HEK293 (cell line): ENCODE results near the gene CACNA1E.

ENCODE experiments used
- CTCF ChIA-PET: fragments of 350-600 bp; formaldehyde crosslinking; extraction: SDS; loops from one replicate; lab custom pipeline; 2021; ENCODE audit warnings: antibody characterized with exemption; lab: Yijun Ruan, JAX
- POLR2A ChIA-PET: fragments of 300-600 bp; formaldehyde crosslinking; extraction: SDS; loops from one replicate; lab custom pipeline; 2020; ENCODE audit warnings: antibody characterized with exemption, inconsistent platforms; lab: Yijun Ruan, JAX
- H3K27ac ChIP-seq: fragments of 200-500 bp; sonication (Bioruptor generic); 2 replicates; pipeline ENCODE4 v1.5.1; 2014; ENCODE audit warnings: low read depth, low read length, control low read depth, inconsistent platforms; ENCODE audit errors: extremely low read depth
- H3K36me3 ChIP-seq, 2 experiments: fragments of 200-500 bp in 1 of 2; sonication (Bioruptor generic) in 1 of 2; 1 replicate in 1 of 2; 2 replicates in 1 of 2; pipeline ENCODE4 v1.5.1; 2014 to 2017; ENCODE audit warnings: inconsistent platforms in 2 of 2, low read length in 2 of 2; ENCODE audit not compliant: control insufficient read depth in 2 of 2, insufficient read depth in 1 of 2
- H3K4me1 ChIP-seq: fragments of 200-500 bp; sonication (Bioruptor generic); 2 replicates; pipeline ENCODE4 v1.5.1; 2014; ENCODE audit warnings: mild to moderate bottlenecking, low read length, inconsistent platforms; ENCODE audit not compliant: control insufficient read depth, insufficient read depth
- H3K4me3 ChIP-seq: 2 replicates; pipeline ENCODE4 v1.5.1; 2011; ENCODE audit warnings: low read depth, mild to moderate bottlenecking, control low read depth, low read length, moderate library complexity
- H3K9me3 ChIP-seq: fragments of 200-500 bp; sonication (Bioruptor generic); 2 replicates; pipeline ENCODE4 v1.5.1; 2014; ENCODE audit warnings: low read depth, low read length, inconsistent platforms; ENCODE audit not compliant: control insufficient read depth, insufficient read depth
- BCL6B ChIP-seq: fragments of 450-650 bp; formaldehyde crosslinking; IDR thresholded peaks from 2 replicates; pipeline ENCODE4 v1.5.1; 2017; ENCODE audit warnings: missing biosample characterization, missing genetic modification characterization
- KLF8 ChIP-seq: fragments of 450-650 bp; formaldehyde crosslinking; IDR thresholded peaks from 2 replicates; pipeline ENCODE4 v1.5.1; 2016; ENCODE audit warnings: missing biosample characterization, missing genetic modification characterization
- REPIN1 ChIP-seq: fragments of 450-650 bp; formaldehyde crosslinking; IDR thresholded peaks from 2 replicates; pipeline ENCODE4 v1.5.1; 2017; ENCODE audit warnings: missing biosample characterization, missing genetic modification characterization, low read depth
- ZBTB10 ChIP-seq: fragments of 450-650 bp; formaldehyde crosslinking; IDR thresholded peaks from 2 replicates; pipeline ENCODE4 v1.5.1; 2016; ENCODE audit warnings: missing biosample characterization, missing genetic modification characterization
- ZFHX2 ChIP-seq: fragments of 450-650 bp; formaldehyde crosslinking; conservative IDR thresholded peaks from 2 replicates; pipeline ENCODE4 v1.5.1; 2016; ENCODE audit warnings: missing biosample characterization, missing genetic modification characterization
- ZFP37 ChIP-seq: fragments of 450-650 bp; formaldehyde crosslinking; IDR thresholded peaks from 2 replicates; pipeline ENCODE4 v1.5.1; 2016; ENCODE audit warnings: missing biosample characterization, missing genetic modification characterization
- ZNF133 ChIP-seq: fragments of 450-650 bp; formaldehyde crosslinking; IDR thresholded peaks from 2 replicates; pipeline ENCODE4 v1.5.1; 2016; ENCODE audit warnings: missing biosample characterization, missing genetic modification characterization
- ZNF324 ChIP-seq: fragments of 450-650 bp; formaldehyde crosslinking; IDR thresholded peaks from 2 replicates; pipeline ENCODE4 v1.5.1; 2016; ENCODE audit warnings: missing biosample characterization, missing genetic modification characterization
- ZNF423 ChIP-seq: fragments of 450-650 bp; formaldehyde crosslinking; IDR thresholded peaks from 2 replicates; pipeline ENCODE4 v1.5.1; 2016; ENCODE audit warnings: missing biosample characterization, missing genetic modification characterization
- ZNF514 ChIP-seq: fragments of 450-650 bp; formaldehyde crosslinking; IDR thresholded peaks from 2 replicates; pipeline ENCODE4 v1.5.1; 2016; ENCODE audit warnings: missing biosample characterization, missing genetic modification characterization
- ZNF629 ChIP-seq: fragments of 450-650 bp; formaldehyde crosslinking; IDR thresholded peaks from 2 replicates; pipeline ENCODE4 v1.5.1; 2017; ENCODE audit warnings: missing biosample characterization, missing genetic modification characterization
- ZNF639 ChIP-seq: fragments of 450-650 bp; formaldehyde crosslinking; IDR thresholded peaks from 2 replicates; pipeline ENCODE4 v1.5.1; 2016; ENCODE audit warnings: missing biosample characterization, missing genetic modification characterization
- ZNF843 ChIP-seq: fragments of 450-650 bp; formaldehyde crosslinking; IDR thresholded peaks from 2 replicates; pipeline ENCODE4 v1.5.1; 2016; ENCODE audit warnings: missing biosample characterization, missing genetic modification characterization
- ZSCAN30 ChIP-seq: fragments of 450-650 bp; IDR thresholded peaks from 2 replicates; pipeline ENCODE4 v1.5.1; 2018; ENCODE audit warnings: missing biosample characterization, mild to moderate bottlenecking, missing genetic modification characterization, moderate library complexity

Gene CACNA1E

GRCh38 chr1:181490740-181491712 is 7.7 kb downstream of the CACNA1E start:
- ChIA-PET POLR2A (no interaction called here), CTCF (interaction anchor here (0.6 to 2.1 kb wide), 4 partner anchors 12 to 163 kb away, joined by 3 to 8 read pairs (median 4); no protein-coding TSS in a partner anchor)
- Histone ChIP-seq H3K9me3 (no peaks in the 10 kb centered on the region), H3K27ac (no peak overlapping the region), H3K4me1 (no peaks in the 10 kb centered on the region), H3K4me3 (no peak overlapping the region), H3K36me3 (no peaks in the 10 kb centered on the region)
- TF ChIP-seq KLF8 (tag by site-specific recombination) (no peak), ZNF324 (tag by site-specific recombination) (no peak)

- Histone ChIP-seq H3K9me3 (no peaks in the 10 kb centered on the region), H3K4me1 (no peaks in the 10 kb centered on the region), H3K36me3 (no peaks in the 10 kb centered on the region), H3K27ac (no peak overlapping the region), H3K4me3 (no peak overlapping the region)
- no peak for TF ChIP-seq KLF8 (tag by site-specific recombination)
- no peak for TF ChIP-seq ZBTB10 (tag by site-specific recombination)
- no peak for TF ChIP-seq BCL6B (tag by site-specific recombination)
- no peak for TF ChIP-seq REPIN1 (tag by site-specific recombination)
- TF ChIP-seq ZNF423 (tag by site-specific recombination), result no peak
- no peak for TF ChIP-seq ZNF639 (tag by site-specific recombination)
- TF ChIP-seq ZNF514 (tag by site-specific recombination), result no peak
- no peak for TF ChIP-seq ZFHX2
- TF ChIP-seq ZFP37 (tag by site-specific recombination), result no peak
- TF ChIP-seq ZNF629 (tag by site-specific recombination), result no peak
- no peak for TF ChIP-seq ZNF843
- ChIA-PET POLR2A (no interaction called here), CTCF (interaction anchor here (0.6 to 2.1 kb wide), 4 partner anchors 13 to 519 kb away, joined by 3 to 8 read pairs (median 4); no protein-coding TSS in a partner anchor)
Measured at GRCh38 chr1:181493166-181493565, 9.8 kb downstream of the CACNA1E start.

GRCh38 chr1:181493885-181494284 is 10.6 kb downstream of the CACNA1E start:
- Histone ChIP-seq H3K36me3 (no peaks in the 10 kb centered on the region), H3K4me1 (no peaks in the 10 kb centered on the region), H3K27ac (no peak overlapping the region), H3K9me3 (no peaks in the 10 kb centered on the region), H3K4me3 (no peak overlapping the region)
- TF ChIP-seq ZNF133 (tag by site-specific recombination) (no peak), ZSCAN30 (tag by site-specific recombination) (no peak)
- ChIA-PET CTCF (interaction anchor here (0.6 to 2.1 kb wide), 4 partner anchors 12 to 226 kb away, joined by 3 to 8 read pairs (median 4); no protein-coding TSS in a partner anchor), POLR2A (no interaction called here)
